Measurements from ENCODE around the gene KLF14. TPM values are rescaled to one million over a fixed set of nuclear protein-coding genes. Genes with fewer than 3 reads are reported as not detected.
A peak's percentile ranks its signal among the peaks of the same experiment; 100 is the strongest.

KLF14 gene
- total RNA-seq, 1 donor from 2014 or later: not detected

- POLR2A ChIA-PET: interaction anchor here (1.0 to 1.5 kb wide), 4 partner anchors 17 to 608 kb away, joined by 4 to 8 read pairs (median 6); partner anchors contain the start of genes KLF14 and TMEM209
- intact Hi-C loops (cut with micrococcal nuclease): loop anchor here (1.0 to 10.0 kb wide), 8 partner anchors 25 to 695 kb away; partner anchors contain the start of genes SSMEM1 and TMEM209
- no peak overlapping the region for H3K4me3 Mint-ChIP-seq
- no peaks in the 10 kb centered on the region for H3K9me3 Mint-ChIP-seq
- no peaks in the 10 kb centered on the region for H3K36me3 Mint-ChIP-seq (ENCODE audit: low read depth)
- H3K27ac Mint-ChIP-seq: no peak overlapping the region
- TF ChIP-seq CTCF (IDR thresholded peaks at IDR 0.05): peak; percentile 47
- H3K4me1 Mint-ChIP-seq: no peaks in the 10 kb centered on the region
- DNase-seq: no peak
- peaks cover 3% of the 10 kb centered on the region for H3K27me3 Mint-ChIP-seq
- ATAC-seq (ENCODE audit: low read depth): peak; percentile 40
- CTCF ChIA-PET: interaction anchor here (0.6 to 4.2 kb wide), 14 partner anchors 16 to 895 kb away, joined by 3 to 78 read pairs (median 4); partner anchors contain the start of genes KLF14, KLHDC10 and TMEM209
Observed at GRCh38 chr7:130758429-130759056, 24.5 kb upstream of the KLF14 start.

GRCh38 chr7:130756316-130756715 lies 22.3 kb upstream of the KLF14 start:
- Mint-ChIP-seq H3K4me3 (no peak overlapping the region), H3K4me1 (peaks cover 5% of the 10 kb centered on the region), H3K27me3 (no peaks in the 10 kb centered on the region), H3K36me3 (ENCODE audit: low read depth) (no peaks in the 10 kb centered on the region), H3K27ac (no peak overlapping the region), H3K9me3 (no peaks in the 10 kb centered on the region)
- ChIA-PET CTCF (interaction anchor here (4.0 to 4.2 kb wide), 2 partner anchors 23 to 685 kb away, joined by 38 to 78 read pairs; partner anchors contain the start of genes KLF14 and KLHDC10), POLR2A (no interaction called here)
- DNase-seq (no peak), ATAC-seq (ENCODE audit: low read depth) (no peak)
- intact Hi-C loops (cut with micrococcal nuclease): loop anchor here (5.0 to 10.0 kb wide), 3 partner anchors 76 to 552 kb away; partner anchors contain the start of genes SSMEM1 and TMEM209
- TF ChIP-seq CTCF (IDR thresholded peaks at IDR 0.05): no peak

GRCh38 chr7:130752424-130752823 lies 18.4 kb upstream of the KLF14 start:
- H3K9me3 Mint-ChIP-seq: no peaks in the 10 kb centered on the region
- no peak overlapping the region for H3K4me3 Mint-ChIP-seq
- H3K27me3 Mint-ChIP-seq: peaks cover 5% of the 10 kb centered on the region
- no peak for DNase-seq
- ChIA-PET CTCF (no interaction called here), POLR2A (no interaction called here)
- no peak for ATAC-seq (ENCODE audit: low read depth)
- intact Hi-C loops (cut with micrococcal nuclease): loop anchor here (10.0 kb wide), 1 partner anchor 548 kb away; the partner anchor contains the start of genes SSMEM1 and TMEM209
- H3K4me1 Mint-ChIP-seq: peaks cover 5% of the 10 kb centered on the region
- TF ChIP-seq CTCF (IDR thresholded peaks at IDR 0.05): no peak
- no peaks in the 10 kb centered on the region for H3K36me3 Mint-ChIP-seq (ENCODE audit: low read depth)
- H3K27ac Mint-ChIP-seq: no peak overlapping the region

DNA sequence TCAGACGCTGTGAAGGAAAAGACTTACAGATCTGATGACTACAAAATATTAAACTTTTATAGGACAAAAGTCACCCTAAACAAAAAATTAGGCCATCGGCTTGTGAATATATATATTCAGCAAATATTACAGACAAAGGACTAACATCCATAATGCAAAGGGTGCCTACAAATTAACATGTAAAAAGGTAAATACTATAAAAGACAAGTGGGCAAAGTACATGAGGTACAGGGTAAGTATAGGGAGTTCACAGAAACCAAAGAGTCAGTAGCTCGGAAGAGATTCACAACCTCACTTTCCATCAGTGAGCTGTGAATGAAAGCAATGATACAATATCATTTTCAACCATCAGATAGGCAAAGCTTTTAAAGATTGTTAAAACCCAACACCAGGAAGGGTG lies 16.7 kb upstream of the KLF14 start:
- TF ChIP-seq CTCF (IDR thresholded peaks at IDR 0.05): no peak
- peaks cover 5% of the 10 kb centered on the region for H3K4me1 Mint-ChIP-seq
- intact Hi-C loops (cut with micrococcal nuclease): loop anchor here (10.0 kb wide), 1 partner anchor 546 kb away; the partner anchor contains the start of genes SSMEM1 and TMEM209
- no peaks in the 10 kb centered on the region for H3K36me3 Mint-ChIP-seq (ENCODE audit: low read depth)
- no peaks in the 10 kb centered on the region for H3K9me3 Mint-ChIP-seq
- ATAC-seq (ENCODE audit: low read depth) (no peak), DNase-seq (no peak)
- ChIA-PET POLR2A (no interaction called here), CTCF (no interaction called here)
- H3K27ac Mint-ChIP-seq: no peak overlapping the region
- no peak overlapping the region for H3K4me3 Mint-ChIP-seq
- H3K27me3 Mint-ChIP-seq: peaks cover 5% of the 10 kb centered on the region

GRCh38 chr7:130748531-130749389 lies 14.8 kb upstream of the KLF14 start:
- H3K27me3 Mint-ChIP-seq: peaks cover 8% of the 10 kb centered on the region
- DNase-seq (no peak), ATAC-seq (ENCODE audit: low read depth) (no peak)
- peaks cover 5% of the 10 kb centered on the region for H3K4me1 Mint-ChIP-seq
- ChIA-PET POLR2A (no interaction called here), CTCF (no interaction called here)
- no peaks in the 10 kb centered on the region for H3K36me3 Mint-ChIP-seq (ENCODE audit: low read depth)
- no peak overlapping the region for H3K4me3 Mint-ChIP-seq
- TF ChIP-seq CTCF (IDR thresholded peaks at IDR 0.05): no peak
- no peaks in the 10 kb centered on the region for H3K9me3 Mint-ChIP-seq
- no peak overlapping the region for H3K27ac Mint-ChIP-seq
- intact Hi-C loops (cut with micrococcal nuclease): no loop called here

Data from activated B cell treated with CpG ODN at 0.5 μM for 24 hours (primary cell).